B cell (primary cell): ENCODE results near the gene THNSL1. TPM values are rescaled to one million over a fixed set of nuclear protein-coding genes. Genes with fewer than 3 reads are reported as not detected.

ENCODE experiments used
- ATAC-seq: fragments of 200-7000 bp; cut with Tn5 transposase; one replicate; pipeline ENCODE4 v1.10.0; 2021; ENCODE audit warnings: low read depth, mild to moderate bottlenecking, moderate number of reproducible peaks, moderate library complexity
- CTCF ChIA-PET: fragments of 350-600 bp; sonication (Branson Sonifier 250); formaldehyde crosslinking; loops from one replicate; lab custom pipeline; 2021; ENCODE audit warnings: antibody characterized with exemption, inconsistent platforms; lab: Charles Lee
- POLR2A ChIA-PET: fragments of 350-600 bp; sonication (Branson Sonifier 250); formaldehyde crosslinking; loops from one replicate; lab custom pipeline; 2021; ENCODE audit warnings: antibody characterized with exemption; lab: Charles Lee
- DNase-seq: peaks from one replicate; pipeline ENCODE4 v3.0.0; 2013
- H2AFZ ChIP-seq: 2 replicates; pipeline ENCODE4 v1.6.1; 2012; ENCODE audit warnings: mild to moderate bottlenecking, low read depth, low read length; ENCODE audit not compliant: insufficient read depth, poor library complexity, severe bottlenecking
- H3K27ac ChIP-seq, 2 donors: 1 replicate in 1 of 2; 2 replicates in 1 of 2; pipeline ENCODE4 v1.5.1; 2012 to 2013; ENCODE audit warnings: low read length in 2 of 2, mild to moderate bottlenecking in 2 of 2, moderate library complexity in 1 of 2
- H3K27me3 ChIP-seq, 4 experiments: fragments of 200-600 bp in 1 of 4; sonication (generic) in 1 of 4; replicated peaks in 1 of 4; 1 replicate in 2 of 4; 2 replicates in 2 of 4; pipeline versions ENCODE4 v1.6.1 to v1.7.0; 2013 to 2016; ENCODE audit warnings: low read length in 3 of 4, mild to moderate bottlenecking in 2 of 4, mixed read lengths in 1 of 4, moderate library complexity in 1 of 4; ENCODE audit not compliant: insufficient read depth in 4 of 4, control insufficient read depth in 3 of 4; ENCODE audit errors: control extremely low read depth in 1 of 4
- H3K36me3 ChIP-seq, 2 experiments: replicated peaks in 1 of 2; 1 replicate in 1 of 2; 2 replicates in 1 of 2; pipeline versions ENCODE4 v1.6.1 to v1.7.1; 2013; ENCODE audit warnings: low read length in 1 of 2; ENCODE audit not compliant: insufficient read depth in 2 of 2, control insufficient read depth in 1 of 2; ENCODE audit errors: control extremely low read depth in 1 of 2, extremely low read depth in 1 of 2
- H3K4me1 ChIP-seq, 2 donors: fragments of 200-600 bp in 1 of 2; sonication (generic) in 1 of 2; 1 replicate in 1 of 2; 2 replicates in 1 of 2; pipeline versions ENCODE4 v1.5.1 to v1.6.1; 2013 to 2017; ENCODE audit warnings: low read length in 2 of 2; ENCODE audit not compliant: control insufficient read depth in 2 of 2, insufficient read depth in 2 of 2
- H3K4me2 ChIP-seq: replicated peaks from 2 replicates; pipeline ENCODE3; 2012; ENCODE audit warnings: mild to moderate bottlenecking, low read depth, low read length; ENCODE audit not compliant: poor library complexity, severe bottlenecking
- H3K4me3 ChIP-seq, 5 experiments: fragments of 200-600 bp in 1 of 5; sonication (generic) in 1 of 5; 1 replicate in 3 of 5; 2 replicates in 2 of 5; pipeline versions ENCODE4 v1.5.1 to v1.7.0; 2011 to 2016; ENCODE audit warnings: low read length in 4 of 5, mild to moderate bottlenecking in 4 of 5, low read depth in 2 of 5, control low read depth in 1 of 5, moderate library complexity in 1 of 5; ENCODE audit not compliant: insufficient read depth in 1 of 5; ENCODE audit errors: control extremely low read depth in 1 of 5, extremely low read depth in 1 of 5
- H3K79me2 ChIP-seq: fragments of 200-600 bp; sonication (generic); one replicate; pipeline ENCODE4 v1.6.0; 2016; ENCODE audit warnings: low read length; ENCODE audit not compliant: control insufficient read depth, insufficient read depth
- H3K9ac ChIP-seq: fragments of 200-600 bp; sonication (generic); 2 replicates; pipeline ENCODE4 v1.6.1; 2017; ENCODE audit warnings: mild to moderate bottlenecking, low read length, moderate library complexity
- H3K9me3 ChIP-seq, 3 donors: one replicate each; pipeline versions ENCODE4 v1.6.1 to v1.7.1; 2013; ENCODE audit warnings: low read length in 2 of 3; ENCODE audit not compliant: control insufficient read depth in 2 of 3, insufficient read depth in 1 of 3; ENCODE audit errors: control extremely low read depth in 1 of 3
- H4K20me1 ChIP-seq: 2 replicates; pipeline ENCODE4 v1.6.0; 2012; ENCODE audit warnings: mild to moderate bottlenecking, low read length; ENCODE audit not compliant: insufficient read depth, control insufficient read depth, poor library complexity, severe bottlenecking
- H3K27ac Mint-ChIP-seq: one replicate; pipeline ENCODE4 v1.8.0; 2021; ENCODE audit warnings: mixed read lengths
- H3K27me3 Mint-ChIP-seq: one replicate; pipeline ENCODE4 v1.8.0; 2021; ENCODE audit warnings: mixed read lengths
- H3K4me1 Mint-ChIP-seq: one replicate; pipeline ENCODE4 v1.8.0; 2021; ENCODE audit warnings: mixed read lengths
- H3K4me3 Mint-ChIP-seq: one replicate; pipeline ENCODE4 v1.8.0; 2021; ENCODE audit warnings: mixed read lengths
- H3K9me3 Mint-ChIP-seq: one replicate; pipeline ENCODE4 v1.8.0; 2022; ENCODE audit warnings: mixed read lengths; ENCODE audit not compliant: insufficient read depth
- CTCF ChIP-seq: fragments of 200-600 bp; IDR thresholded peaks from one replicate; pipeline ENCODE4 v1.8.0; 2022; ENCODE audit warnings: antibody characterized with exemption, mild to moderate bottlenecking
- EZH2 ChIP-seq: IDR thresholded peaks from 2 replicates; pipeline ENCODE4 v1.6.1; 2012; ENCODE audit warnings: borderline replicate concordance, low read depth, mild to moderate bottlenecking, moderate library complexity, low read length; ENCODE audit not compliant: insufficient read depth, poor library complexity, severe bottlenecking
- WGBS: methylation state at CpG from one replicate; pipeline ENCODE4 v1.1.5; 2013; ENCODE audit warnings: missing lambda C conversion rate; ENCODE audit not compliant: insufficient coverage; 5-methylcytosine and 5-hydroxymethylcytosine counted together
- intact Hi-C: fragments of 100-400 bp; cut with micrococcal nuclease; formaldehyde crosslinking; loops from one replicate; pipeline ENCODE4 v1.10.0; 2022
- polyA plus RNA-seq: library from polyadenylated mRNA; depleted of rRNA; stranded (reverse); fragments of >200 nt; gene quantifications from 2 replicates; pipeline ENCODE4 v1.2.3, GENCODE V29; 2012
- total RNA-seq, 2 donors: library from RNA; stranded (reverse); fragments of 120-200 nt in 1 of 2; gene quantifications; 1 replicate in 1 of 2; 2 replicates in 1 of 2; pipeline versions ENCODE4 v1.2.3 to v1.2.4, GENCODE V29; 2013 to 2022

THNSL1 gene
- total and polyA plus RNA-seq, 2 donors (not counting 1 experiment from before 2014, with no cell fraction given), result 0.72 to 4.3 TPM

- H3K4me1 ChIP-seq, result no peaks in the 10 kb centered on the region
- ATAC-seq (no peak), DNase-seq (no peak)
- no peak overlapping the region for H3K4me2 ChIP-seq
- peaks cover 0 to 9% (median 0%) of the 10 kb centered on the region in 4 experiments for H3K27me3 ChIP-seq
- H3K4me3 Mint-ChIP-seq, result no peak overlapping the region
- no peak overlapping the region for H3K27ac ChIP-seq
- peaks cover 7% of the 10 kb centered on the region for H3K27me3 Mint-ChIP-seq
- H3K79me2 ChIP-seq, result no peaks in the 10 kb centered on the region
- no peak overlapping the region for H3K9ac ChIP-seq
- no peak overlapping the region for H2AFZ ChIP-seq
- H3K9me3 ChIP-seq, result no peaks in the 10 kb centered on the region
- no peaks in the 10 kb centered on the region for H3K9me3 Mint-ChIP-seq
- TF ChIP-seq CTCF, result no peak
- H3K4me1 Mint-ChIP-seq, result peaks cover 3% of the 10 kb centered on the region
- WGBS, result 97% methylated on average over 11 of the region's 13 CpGs
- no peak overlapping the region for H3K27ac Mint-ChIP-seq
- intact Hi-C loops, result no loop called here
- POLR2A ChIA-PET, result no interaction called here
- no peaks in the 10 kb centered on the region for H3K36me3 ChIP-seq
- no peak overlapping the region for H3K4me3 ChIP-seq
- H4K20me1 ChIP-seq, result no peaks in the 10 kb centered on the region
- CTCF ChIA-PET, result no interaction called here
Measured at GRCh38 chr10:24991298-24991697, 25.1 kb upstream of the THNSL1 start.

GRCh38 chr10:24992512-24993133 lies 23.8 kb upstream of the THNSL1 start:
- Histone ChIP-seq H3K79me2 (no peaks in the 10 kb centered on the region), H3K4me1 (no peaks in the 10 kb centered on the region), H3K9ac (no peak overlapping the region), H2AFZ (no peak overlapping the region), H3K4me2 (no peak overlapping the region), H3K27ac (no peak overlapping the region), H3K9me3 (peaks cover 0 to 3% (median 0%) of the 10 kb centered on the region in 3 donors), H3K36me3 (no peaks in the 10 kb centered on the region), H3K4me3 (no peak overlapping the region), H4K20me1 (no peaks in the 10 kb centered on the region), H3K27me3 (peaks cover 0 to 5% (median 0%) of the 10 kb centered on the region in 4 experiments)
- H3K4me3 Mint-ChIP-seq, result no peak overlapping the region
- H3K4me1 Mint-ChIP-seq, result peaks cover 3% of the 10 kb centered on the region
- intact Hi-C loops, result no loop called here
- H3K9me3 Mint-ChIP-seq, result no peaks in the 10 kb centered on the region
- H3K27me3 Mint-ChIP-seq, result peaks cover 10% of the 10 kb centered on the region
- WGBS, result 76% methylated on average over 2 of the region's 3 CpGs
- ChIA-PET CTCF (no interaction called here), POLR2A (no interaction called here)
- no peak overlapping the region for H3K27ac Mint-ChIP-seq
- TF ChIP-seq CTCF (no peak), EZH2 (no peak)
- DNase-seq (no peak), ATAC-seq (no peak)
